ENCODE measurements around the gene TAF11L5. TPM values are rescaled to one million over a fixed set of nuclear protein-coding genes. Genes with fewer than 3 reads are reported as not detected.
"Not testable (repeated sequence)": the region's sequence is repeated elsewhere in the genome, so short reads cannot be mapped to it uniquely, and the experiment has no call there.

The TAF11L5 gene
- polyA plus RNA-seq (2011; rRNA removed): not detected in 2 replicates
- not detected in 2 replicates for polyA minus RNA-seq (2011; rRNA and poly(A)+ RNA removed)

DNA sequence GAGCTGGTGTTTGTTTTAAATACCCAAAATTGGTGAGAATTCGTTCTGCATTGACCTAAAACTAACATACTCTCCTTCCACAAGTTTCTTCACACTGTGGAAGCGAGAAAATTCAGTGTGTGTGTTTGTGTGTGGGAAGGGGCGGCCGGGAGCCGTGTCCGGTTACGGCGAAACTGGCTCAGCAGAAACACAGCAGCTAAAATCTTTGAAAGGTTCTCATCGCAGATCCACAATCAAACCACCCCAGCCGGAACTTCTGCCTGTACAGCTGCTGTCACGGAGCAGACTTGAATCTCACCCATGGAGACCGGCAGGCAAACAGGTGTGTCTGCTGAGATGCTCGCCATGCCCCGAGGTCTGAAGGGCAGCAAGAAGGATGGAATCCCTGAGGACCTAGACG, at the start of gene TAF11L5:
TAF11L5 (plus strand) TSS at position 301 of the 400 bp plus-strand sequence.
- H3K27ac ChIP-seq (ENCODE audit: low read depth, low read length); CTCF ChIA-PET; H3K4me3 ChIP-seq (ENCODE audit: low read depth, low read length); DNase-seq (ENCODE audit: low read depth, low spot score); POLR2A ChIA-PET; H3K9me3 ChIP-seq (ENCODE audit: control insufficient read depth, insufficient read depth, low read length); H3K27me3 ChIP-seq (ENCODE audit: control insufficient read depth, insufficient read depth, low read length): not testable (repeated sequence)

DNA sequence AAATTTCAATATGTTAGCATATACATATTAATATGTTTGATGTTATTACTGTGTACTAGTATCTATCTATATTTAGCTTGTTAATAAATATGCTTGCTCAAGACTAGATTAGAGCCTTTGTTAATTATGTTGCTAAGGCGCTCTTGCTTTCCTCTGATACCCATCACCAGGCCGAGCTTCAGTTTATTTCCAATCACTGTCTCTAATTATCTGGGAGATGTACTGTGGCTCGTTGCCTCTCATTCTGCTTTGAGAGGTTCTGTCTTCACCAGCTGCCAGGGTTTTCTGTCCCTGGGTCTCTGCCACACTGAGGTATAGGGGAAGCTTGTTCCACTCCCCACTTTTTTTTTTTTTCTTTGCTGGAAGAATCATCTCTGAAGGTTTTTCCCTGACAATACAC, 48.0 kb upstream of the TAF11L5 start:
- POLR2A ChIA-PET: no interaction called here
- no peak overlapping the region for H3K4me3 ChIP-seq (ENCODE audit: low read depth, low read length)
- TF ChIP-seq, protein P1, sequence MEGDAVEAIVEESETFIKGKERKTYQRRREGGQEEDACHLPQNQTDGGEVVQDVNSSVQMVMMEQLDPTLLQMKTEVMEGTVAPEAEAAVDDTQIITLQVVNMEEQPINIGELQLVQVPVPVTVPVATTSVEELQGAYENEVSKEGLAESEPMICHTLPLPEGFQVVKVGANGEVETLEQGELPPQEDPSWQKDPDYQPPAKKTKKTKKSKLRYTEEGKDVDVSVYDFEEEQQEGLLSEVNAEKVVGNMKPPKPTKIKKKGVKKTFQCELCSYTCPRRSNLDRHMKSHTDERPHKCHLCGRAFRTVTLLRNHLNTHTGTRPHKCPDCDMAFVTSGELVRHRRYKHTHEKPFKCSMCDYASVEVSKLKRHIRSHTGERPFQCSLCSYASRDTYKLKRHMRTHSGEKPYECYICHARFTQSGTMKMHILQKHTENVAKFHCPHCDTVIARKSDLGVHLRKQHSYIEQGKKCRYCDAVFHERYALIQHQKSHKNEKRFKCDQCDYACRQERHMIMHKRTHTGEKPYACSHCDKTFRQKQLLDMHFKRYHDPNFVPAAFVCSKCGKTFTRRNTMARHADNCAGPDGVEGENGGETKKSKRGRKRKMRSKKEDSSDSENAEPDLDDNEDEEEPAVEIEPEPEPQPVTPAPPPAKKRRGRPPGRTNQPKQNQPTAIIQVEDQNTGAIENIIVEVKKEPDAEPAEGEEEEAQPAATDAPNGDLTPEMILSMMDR (IDR thresholded peaks at IDR 0.05; ENCODE audit: low read depth, low read length): no peak
- H3K9me3 ChIP-seq (ENCODE audit: control insufficient read depth, insufficient read depth, low read length): no peaks in the 10 kb centered on the region
- H3K27ac ChIP-seq (ENCODE audit: low read depth, low read length): no peak overlapping the region
- no peak for DNase-seq (ENCODE audit: low read depth, low spot score)
- H3K27me3 ChIP-seq (ENCODE audit: control insufficient read depth, insufficient read depth, low read length): peaks cover 3% of the 10 kb centered on the region
- CTCF ChIA-PET: no interaction called here

DNA sequence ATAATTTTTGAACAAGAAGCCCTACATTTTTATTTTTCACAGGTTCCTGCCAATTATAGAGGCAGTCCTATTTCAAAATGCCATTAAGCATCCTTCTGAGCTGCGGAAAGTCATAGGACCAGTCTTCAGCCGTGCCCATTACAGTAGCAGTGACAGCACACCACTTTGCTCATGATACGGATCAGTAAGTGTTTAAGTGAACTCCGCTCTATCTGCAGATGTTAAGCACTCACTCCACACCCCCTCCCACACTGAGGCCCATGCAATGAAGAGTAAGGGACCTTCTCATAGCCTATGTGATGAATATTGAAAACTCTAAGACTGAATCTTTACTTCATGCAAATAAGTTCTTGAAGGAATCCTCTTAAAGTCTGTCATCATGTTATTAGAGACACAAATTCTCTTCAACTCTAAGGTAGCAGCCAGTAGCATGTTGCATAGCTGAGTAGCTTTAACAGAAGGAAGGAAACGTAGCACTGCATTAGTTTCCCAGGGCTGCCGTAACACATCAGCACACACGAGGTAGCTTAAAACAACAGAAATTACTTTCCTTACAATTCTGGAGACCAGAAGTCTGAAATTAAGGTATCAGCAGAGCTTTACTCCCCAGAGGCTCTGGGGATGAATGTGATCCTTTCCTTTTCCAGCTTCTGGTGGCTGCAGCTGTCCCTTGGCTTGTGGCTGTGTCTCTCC, 47.3 kb upstream of the TAF11L5 start:
- TF ChIP-seq, protein P1 (IDR thresholded peaks at IDR 0.05; ENCODE audit: low read depth, low read length): no peak
- POLR2A ChIA-PET: no interaction called here
- Histone ChIP-seq H3K27me3 (ENCODE audit: control insufficient read depth, insufficient read depth, low read length) (peaks cover 3% of the 10 kb centered on the region), H3K4me3 (ENCODE audit: low read depth, low read length) (no peak overlapping the region), H3K27ac (ENCODE audit: low read depth, low read length) (no peak overlapping the region), H3K9me3 (ENCODE audit: control insufficient read depth, insufficient read depth, low read length) (no peaks in the 10 kb centered on the region)
- CTCF ChIA-PET: no interaction called here
- no peak for DNase-seq (ENCODE audit: low read depth, low spot score)

DNA sequence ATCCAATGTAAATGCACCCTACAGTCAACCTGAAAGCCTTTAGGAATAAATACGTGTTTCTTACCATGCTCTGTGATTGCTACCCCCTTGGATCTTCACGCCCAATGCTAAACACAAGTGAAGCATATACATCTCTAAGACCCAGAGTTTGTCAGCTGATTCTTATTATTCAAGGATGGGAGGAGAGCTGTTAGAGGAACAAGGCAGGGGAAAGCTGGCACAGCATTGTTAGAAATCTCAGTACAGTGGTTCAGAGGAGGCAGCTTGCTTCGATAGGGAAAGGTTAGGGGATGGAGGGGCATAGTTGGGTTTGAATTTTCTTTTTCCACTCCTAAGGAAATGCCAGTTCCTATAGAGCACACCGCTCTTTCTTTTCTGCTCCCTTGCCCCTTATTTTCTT, 43.7 kb upstream of the TAF11L5 start:
- CTCF ChIA-PET: no interaction called here
- Histone ChIP-seq H3K27me3 (ENCODE audit: control insufficient read depth, insufficient read depth, low read length) (peaks cover 4% of the 10 kb centered on the region), H3K27ac (ENCODE audit: low read depth, low read length) (no peak overlapping the region), H3K4me3 (ENCODE audit: low read depth, low read length) (no peak overlapping the region), H3K9me3 (ENCODE audit: control insufficient read depth, insufficient read depth, low read length) (no peaks in the 10 kb centered on the region)
- no peak for DNase-seq (ENCODE audit: low read depth, low spot score)
- TF ChIP-seq, protein P1 (IDR thresholded peaks at IDR 0.05; ENCODE audit: low read depth, low read length): no peak
- POLR2A ChIA-PET: no interaction called here

DNA sequence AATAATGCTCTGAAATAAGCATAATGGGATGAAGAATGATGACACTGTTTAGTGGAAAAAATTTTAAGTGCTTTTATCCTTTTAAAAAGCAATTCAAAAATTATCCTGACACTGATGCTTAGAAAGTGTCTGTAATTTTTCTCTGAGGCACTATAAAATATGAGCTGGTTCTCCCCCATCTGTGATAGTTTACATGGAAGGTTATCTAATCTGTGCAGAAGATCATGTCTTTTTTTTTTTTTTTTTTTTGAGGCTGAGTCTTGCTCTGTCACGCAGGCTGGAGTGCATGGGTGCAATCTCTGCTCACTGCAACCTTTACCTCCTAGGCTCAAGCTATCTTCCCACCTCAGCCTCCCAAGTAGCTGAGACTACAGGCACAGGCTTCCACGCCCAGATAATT, 42.2 kb upstream of the TAF11L5 start:
- H3K4me3 ChIP-seq (ENCODE audit: low read depth, low read length): no peak overlapping the region
- H3K9me3 ChIP-seq (ENCODE audit: control insufficient read depth, insufficient read depth, low read length): no peaks in the 10 kb centered on the region
- H3K27ac ChIP-seq (ENCODE audit: low read depth, low read length): no peak overlapping the region
- ChIA-PET POLR2A (interaction anchor here (0.7 kb wide), 1 partner anchor 168 kb away, joined by 6 read pairs; no protein-coding TSS in a partner anchor), CTCF (no interaction called here)
- no peak for DNase-seq (ENCODE audit: low read depth, low spot score)
- TF ChIP-seq, protein P1 (IDR thresholded peaks at IDR 0.05; ENCODE audit: low read depth, low read length): no peak
- H3K27me3 ChIP-seq (ENCODE audit: control insufficient read depth, insufficient read depth, low read length): peaks cover 4% of the 10 kb centered on the region

DNA sequence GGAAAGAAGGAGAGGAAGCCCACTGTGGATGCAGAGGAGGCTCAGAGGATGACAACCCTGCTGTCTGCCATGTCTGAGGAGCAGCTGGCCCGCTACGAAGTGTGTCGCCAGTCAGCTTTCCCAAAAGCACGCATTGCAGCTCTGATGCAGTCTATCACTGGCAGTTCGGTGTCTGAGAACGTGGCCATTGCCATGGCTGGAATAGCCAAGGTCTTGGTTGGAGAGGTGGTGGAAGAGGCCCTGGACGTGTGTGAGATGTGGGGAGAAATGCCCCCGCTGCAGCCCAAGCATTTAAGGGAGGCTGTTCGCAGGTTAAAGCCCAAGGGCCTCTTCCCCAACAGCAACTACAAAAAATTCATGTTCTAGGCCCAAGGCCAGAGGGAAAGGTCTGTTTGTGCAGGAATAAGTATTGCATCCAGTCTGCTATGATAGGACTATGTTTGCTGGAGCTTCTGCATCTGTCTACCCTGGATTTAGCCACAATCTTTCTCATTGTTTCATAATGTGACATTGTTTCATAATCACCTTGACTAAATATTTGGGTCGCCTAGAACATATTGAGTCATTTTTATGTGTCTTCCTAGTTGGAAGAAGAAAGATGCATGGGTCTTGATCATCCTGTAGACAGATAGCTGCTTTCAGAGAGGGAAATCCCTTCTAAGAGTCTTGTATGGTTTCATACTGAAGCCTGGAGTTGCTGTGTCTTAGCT, 38.4 kb upstream of the TAF11L5 start:
- H3K27ac ChIP-seq (ENCODE audit: low read depth, low read length); H3K4me3 ChIP-seq (ENCODE audit: low read depth, low read length); DNase-seq (ENCODE audit: low read depth, low spot score); H3K9me3 ChIP-seq (ENCODE audit: control insufficient read depth, insufficient read depth, low read length); H3K27me3 ChIP-seq (ENCODE audit: control insufficient read depth, insufficient read depth, low read length); CTCF ChIA-PET; POLR2A ChIA-PET: not testable (repeated sequence)

Data from AG04450 (cell line).